ENCODE results near the gene SNX24.

Gene SNX24

DNA sequence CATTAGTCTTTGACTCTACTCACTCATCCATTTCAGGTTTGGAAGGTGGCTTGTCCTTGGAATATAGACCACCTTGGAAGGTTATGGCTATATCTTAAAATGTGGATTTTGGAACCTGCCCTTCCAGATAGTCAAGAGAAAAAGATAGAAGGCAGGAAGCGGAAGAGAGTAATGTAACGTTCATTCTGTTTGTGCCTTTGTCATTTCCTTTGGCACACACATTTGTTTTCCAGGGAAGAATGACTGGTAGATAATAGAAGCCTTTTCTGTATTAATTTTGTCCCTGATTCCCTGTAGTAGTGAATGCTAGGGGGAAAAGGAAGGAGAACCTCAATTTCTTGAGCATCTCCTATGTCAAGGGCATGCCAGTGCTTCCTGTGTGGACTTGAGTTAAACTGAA lies 136.4 kb downstream of the SNX24 start:
- Mint-ChIP-seq H3K36me3 (ENCODE audit: low read depth) (no peaks in the 10 kb centered on the region), H3K4me3 (no peak overlapping the region), H3K27me3 (no peaks in the 10 kb centered on the region), H3K4me1 (ENCODE audit: low read depth) (no peaks in the 10 kb centered on the region), H3K27ac (no peak overlapping the region), H3K9me3 (no peaks in the 10 kb centered on the region)

- no peaks in the 10 kb centered on the region for H3K4me1 Mint-ChIP-seq (ENCODE audit: low read depth)
- H3K9me3 Mint-ChIP-seq: no peaks in the 10 kb centered on the region
- H3K4me3 Mint-ChIP-seq: no peak overlapping the region
- no peak overlapping the region for H3K27ac Mint-ChIP-seq
- H3K27me3 Mint-ChIP-seq: no peaks in the 10 kb centered on the region
- H3K36me3 Mint-ChIP-seq (ENCODE audit: low read depth): no peaks in the 10 kb centered on the region
These were observed 137.0 kb downstream of the SNX24 start for GRCh38 chr5:122982376-122982775.

DNA sequence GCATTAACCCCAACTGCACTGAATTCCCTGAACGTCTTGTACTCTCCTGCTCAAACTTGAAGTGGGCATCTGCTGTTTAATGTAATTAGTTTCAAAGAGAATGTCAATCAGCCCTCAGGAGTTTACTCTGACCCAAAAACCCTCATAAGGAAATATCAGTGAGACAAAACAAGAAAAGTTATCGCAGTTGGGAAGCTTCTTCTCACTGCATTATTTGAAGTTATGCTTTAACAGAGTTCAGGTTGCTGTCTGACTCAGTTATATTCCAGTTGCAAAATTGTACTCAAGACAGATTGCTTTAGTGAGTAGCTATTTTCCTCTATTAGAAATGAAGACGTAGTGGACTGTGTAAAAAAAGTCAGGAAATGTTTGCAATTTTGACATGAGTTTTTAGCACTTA lies 139.0 kb downstream of the SNX24 start:
- Mint-ChIP-seq H3K27me3 (no peaks in the 10 kb centered on the region), H3K36me3 (ENCODE audit: low read depth) (no peaks in the 10 kb centered on the region), H3K9me3 (no peaks in the 10 kb centered on the region), H3K27ac (no peak overlapping the region), H3K4me3 (no peak overlapping the region), H3K4me1 (ENCODE audit: low read depth) (no peaks in the 10 kb centered on the region)

- H3K9me3 Mint-ChIP-seq: no peaks in the 10 kb centered on the region
- no peaks in the 10 kb centered on the region for H3K36me3 Mint-ChIP-seq (ENCODE audit: low read depth)
- no peaks in the 10 kb centered on the region for H3K4me1 Mint-ChIP-seq (ENCODE audit: low read depth)
- no peak overlapping the region for H3K27ac Mint-ChIP-seq
- no peaks in the 10 kb centered on the region for H3K27me3 Mint-ChIP-seq
- H3K4me3 Mint-ChIP-seq: no peak overlapping the region
These were observed 139.7 kb downstream of the SNX24 start for GRCh38 chr5:122985006-122985700.

- Mint-ChIP-seq H3K27ac (no peak overlapping the region), H3K36me3 (ENCODE audit: low read depth) (no peaks in the 10 kb centered on the region), H3K27me3 (no peaks in the 10 kb centered on the region)
These were observed 140.7 kb downstream of the SNX24 start for GRCh38 chr5:122985954-122986721.

DNA sequence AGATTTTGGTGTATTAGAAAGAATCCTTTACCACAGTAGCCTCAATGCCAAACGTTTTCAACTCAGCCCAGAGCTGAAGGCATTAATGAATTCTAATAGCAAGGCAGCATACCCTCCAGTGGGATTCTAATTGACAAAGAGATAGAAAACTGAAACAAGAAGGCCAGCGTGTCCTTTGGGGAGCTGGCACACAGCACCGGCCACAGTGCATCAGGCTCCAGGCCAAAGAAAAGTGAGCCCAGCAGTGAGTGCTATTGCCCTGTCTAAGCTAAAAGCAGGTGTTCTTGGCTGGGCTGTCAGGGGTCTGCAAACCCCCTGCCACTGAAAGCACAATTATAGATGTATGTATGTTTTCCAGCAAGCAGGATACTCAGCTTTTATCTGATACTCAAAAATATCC lies 150.7 kb downstream of the SNX24 start:
- Mint-ChIP-seq H3K9me3 (no peaks in the 10 kb centered on the region), H3K27me3 (peaks cover 7% of the 10 kb centered on the region), H3K4me3 (no peak overlapping the region), H3K27ac (no peak overlapping the region), H3K36me3 (ENCODE audit: low read depth) (no peaks in the 10 kb centered on the region), H3K4me1 (ENCODE audit: low read depth) (no peaks in the 10 kb centered on the region)

More at GRCh38 chr5:122985954-122986721, 140.7 kb downstream of the SNX24 start:
- H3K9me3 Mint-ChIP-seq: no peaks in the 10 kb centered on the region
- H3K4me3 Mint-ChIP-seq: no peak overlapping the region
- H3K4me1 Mint-ChIP-seq (ENCODE audit: low read depth): no peaks in the 10 kb centered on the region

GRCh38 chr5:122997294-122997693 lies 151.9 kb downstream of the SNX24 start:
- no peaks in the 10 kb centered on the region for H3K9me3 Mint-ChIP-seq
- no peak overlapping the region for H3K27ac Mint-ChIP-seq
- peaks cover 6% of the 10 kb centered on the region for H3K27me3 Mint-ChIP-seq
- H3K36me3 Mint-ChIP-seq (ENCODE audit: low read depth): no peaks in the 10 kb centered on the region
- no peak overlapping the region for H3K4me3 Mint-ChIP-seq
- no peaks in the 10 kb centered on the region for H3K4me1 Mint-ChIP-seq (ENCODE audit: low read depth)

- H3K36me3 Mint-ChIP-seq (ENCODE audit: low read depth): no peaks in the 10 kb centered on the region
- H3K4me3 Mint-ChIP-seq: no peak overlapping the region
- H3K4me1 Mint-ChIP-seq (ENCODE audit: low read depth): no peaks in the 10 kb centered on the region
- H3K27me3 Mint-ChIP-seq: peaks cover 4% of the 10 kb centered on the region
- no peaks in the 10 kb centered on the region for H3K9me3 Mint-ChIP-seq
- H3K27ac Mint-ChIP-seq: no peak overlapping the region
These were observed 154.6 kb downstream of the SNX24 start for GRCh38 chr5:122999947-123000563.

DNA sequence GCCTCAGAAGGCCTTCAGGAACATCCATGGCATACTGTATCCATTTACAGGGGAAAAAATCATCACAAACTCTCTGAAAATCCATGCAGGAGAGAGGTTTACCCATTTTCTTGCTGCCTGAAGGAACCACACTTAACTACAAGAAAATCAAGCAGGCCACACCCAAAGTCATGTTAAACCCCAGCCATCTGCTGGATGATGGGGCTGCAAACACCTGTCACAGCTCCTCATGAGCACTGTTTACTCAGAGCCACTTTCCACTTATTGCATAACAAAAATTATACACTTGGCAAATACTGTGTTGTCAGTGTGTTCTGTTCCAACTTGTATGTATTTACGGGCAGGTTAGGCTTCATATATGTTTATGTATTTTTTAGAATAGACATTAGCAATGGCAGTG lies 155.3 kb downstream of the SNX24 start:
- Mint-ChIP-seq H3K4me1 (ENCODE audit: low read depth) (no peaks in the 10 kb centered on the region), H3K27ac (no peak overlapping the region), H3K27me3 (peaks cover 4% of the 10 kb centered on the region), H3K36me3 (ENCODE audit: low read depth) (no peaks in the 10 kb centered on the region), H3K9me3 (no peaks in the 10 kb centered on the region), H3K4me3 (no peak overlapping the region)

DNA sequence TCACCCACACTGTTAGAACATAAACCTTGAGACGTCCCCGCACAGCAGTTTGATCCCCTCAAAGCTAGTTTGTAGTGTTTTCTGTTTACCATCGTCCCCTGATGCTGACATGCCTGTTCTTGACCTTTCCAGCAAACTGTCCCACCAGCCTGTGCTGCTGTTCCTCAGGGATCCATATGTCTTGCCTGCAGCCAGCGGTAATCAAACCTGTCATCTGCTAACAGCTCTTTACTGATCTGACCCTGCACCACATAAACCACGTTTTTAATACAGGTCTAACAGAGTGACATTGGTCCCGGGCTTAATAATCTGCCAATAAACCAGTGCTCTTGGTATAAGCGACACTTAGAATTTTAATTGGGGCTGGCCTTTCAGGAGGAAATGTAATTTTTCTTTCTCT lies 156.4 kb downstream of the SNX24 start:
- H3K4me3 Mint-ChIP-seq: no peak overlapping the region
- H3K9me3 Mint-ChIP-seq: no peaks in the 10 kb centered on the region
- H3K36me3 Mint-ChIP-seq (ENCODE audit: low read depth): no peaks in the 10 kb centered on the region
- H3K4me1 Mint-ChIP-seq (ENCODE audit: low read depth): no peaks in the 10 kb centered on the region
- H3K27me3 Mint-ChIP-seq: peaks cover 4% of the 10 kb centered on the region
- H3K27ac Mint-ChIP-seq: no peak overlapping the region

DNA sequence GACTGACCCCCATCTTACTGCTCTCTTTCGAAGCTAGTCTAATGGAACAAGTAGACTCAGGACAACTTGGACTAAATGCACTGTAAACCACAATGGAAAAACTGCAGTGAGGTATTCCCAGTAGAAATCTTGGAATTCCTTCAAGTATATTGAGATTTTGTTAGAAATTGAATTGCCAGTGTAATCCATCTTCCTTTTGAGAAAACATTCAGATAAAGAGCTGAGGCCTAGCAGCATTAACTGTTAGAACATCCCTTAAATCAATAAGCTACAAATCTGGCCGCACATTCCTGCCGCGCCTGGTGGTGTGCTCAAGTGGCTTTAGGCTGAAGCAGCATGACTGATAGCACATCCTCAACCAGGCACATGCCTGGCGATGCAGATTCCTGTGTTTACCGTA lies 161.8 kb downstream of the SNX24 start:
- H3K27me3 Mint-ChIP-seq: no peaks in the 10 kb centered on the region
- no peaks in the 10 kb centered on the region for H3K4me1 Mint-ChIP-seq (ENCODE audit: low read depth)
- no peaks in the 10 kb centered on the region for H3K36me3 Mint-ChIP-seq (ENCODE audit: low read depth)
- no peak overlapping the region for H3K27ac Mint-ChIP-seq
- H3K9me3 Mint-ChIP-seq: no peaks in the 10 kb centered on the region
- no peak overlapping the region for H3K4me3 Mint-ChIP-seq

GRCh38 chr5:123007754-123008153 lies 162.3 kb downstream of the SNX24 start:
- Mint-ChIP-seq H3K9me3 (no peaks in the 10 kb centered on the region), H3K4me1 (ENCODE audit: low read depth) (no peaks in the 10 kb centered on the region), H3K36me3 (ENCODE audit: low read depth) (no peaks in the 10 kb centered on the region), H3K4me3 (no peak overlapping the region), H3K27me3 (no peaks in the 10 kb centered on the region), H3K27ac (no peak overlapping the region)

- Mint-ChIP-seq H3K9me3 (no peaks in the 10 kb centered on the region), H3K4me3 (no peak overlapping the region), H3K27ac (no peak overlapping the region), H3K27me3 (no peaks in the 10 kb centered on the region), H3K4me1 (ENCODE audit: low read depth) (no peaks in the 10 kb centered on the region), H3K36me3 (ENCODE audit: low read depth) (no peaks in the 10 kb centered on the region)
These were observed 166.9 kb downstream of the SNX24 start for GRCh38 chr5:123012321-123012720.

DNA sequence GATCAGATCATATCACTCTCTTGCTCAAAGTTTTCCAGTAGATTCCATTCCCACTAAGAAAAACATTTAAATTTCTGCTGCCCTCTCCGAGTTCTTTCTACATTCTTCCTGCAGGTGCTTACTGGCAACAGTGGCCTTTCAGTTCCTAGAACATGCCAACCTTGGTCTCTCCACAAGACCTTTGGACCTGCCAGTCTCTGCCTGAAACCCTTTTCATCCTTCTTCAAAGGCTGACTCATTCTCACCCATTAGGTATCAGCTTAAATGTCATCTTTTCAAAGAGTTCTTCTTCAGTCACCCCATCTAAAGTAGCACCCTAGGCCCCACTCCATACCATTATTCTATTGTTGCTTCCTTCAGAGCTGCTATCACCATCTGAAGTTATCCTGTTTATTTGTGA lies 169.3 kb downstream of the SNX24 start:
- Mint-ChIP-seq H3K4me1 (ENCODE audit: low read depth) (no peaks in the 10 kb centered on the region), H3K27ac (no peak overlapping the region), H3K27me3 (no peaks in the 10 kb centered on the region), H3K36me3 (ENCODE audit: low read depth) (no peaks in the 10 kb centered on the region), H3K9me3 (no peaks in the 10 kb centered on the region), H3K4me3 (no peak overlapping the region)

DNA sequence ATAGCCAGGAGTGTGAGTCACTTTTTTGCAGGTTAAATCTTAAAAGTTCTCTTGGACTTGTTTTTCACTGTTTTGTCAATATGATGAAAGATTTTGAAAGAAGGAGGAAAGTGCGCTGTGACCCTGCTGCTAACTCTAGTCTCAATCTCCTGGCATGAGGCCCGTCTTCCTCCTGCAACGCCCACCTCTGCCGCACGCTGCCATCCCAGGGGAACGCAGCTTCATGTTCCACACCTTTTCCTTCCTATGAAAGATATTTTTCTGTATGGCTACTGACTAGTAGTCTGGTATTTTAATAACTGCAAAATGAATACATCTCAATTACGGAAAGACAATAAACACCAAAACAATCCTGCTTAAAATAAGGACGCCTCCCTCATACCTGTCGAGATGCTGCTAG lies 182.8 kb downstream of the SNX24 start:
- Mint-ChIP-seq H3K27ac (no peak overlapping the region), H3K9me3 (no peaks in the 10 kb centered on the region), H3K36me3 (ENCODE audit: low read depth) (no peaks in the 10 kb centered on the region), H3K4me1 (ENCODE audit: low read depth) (no peaks in the 10 kb centered on the region), H3K27me3 (peaks cover 31% of the 10 kb centered on the region), H3K4me3 (no peak overlapping the region)
